Measurements from ENCODE around the gene COX19.

Gene COX19

DNA sequence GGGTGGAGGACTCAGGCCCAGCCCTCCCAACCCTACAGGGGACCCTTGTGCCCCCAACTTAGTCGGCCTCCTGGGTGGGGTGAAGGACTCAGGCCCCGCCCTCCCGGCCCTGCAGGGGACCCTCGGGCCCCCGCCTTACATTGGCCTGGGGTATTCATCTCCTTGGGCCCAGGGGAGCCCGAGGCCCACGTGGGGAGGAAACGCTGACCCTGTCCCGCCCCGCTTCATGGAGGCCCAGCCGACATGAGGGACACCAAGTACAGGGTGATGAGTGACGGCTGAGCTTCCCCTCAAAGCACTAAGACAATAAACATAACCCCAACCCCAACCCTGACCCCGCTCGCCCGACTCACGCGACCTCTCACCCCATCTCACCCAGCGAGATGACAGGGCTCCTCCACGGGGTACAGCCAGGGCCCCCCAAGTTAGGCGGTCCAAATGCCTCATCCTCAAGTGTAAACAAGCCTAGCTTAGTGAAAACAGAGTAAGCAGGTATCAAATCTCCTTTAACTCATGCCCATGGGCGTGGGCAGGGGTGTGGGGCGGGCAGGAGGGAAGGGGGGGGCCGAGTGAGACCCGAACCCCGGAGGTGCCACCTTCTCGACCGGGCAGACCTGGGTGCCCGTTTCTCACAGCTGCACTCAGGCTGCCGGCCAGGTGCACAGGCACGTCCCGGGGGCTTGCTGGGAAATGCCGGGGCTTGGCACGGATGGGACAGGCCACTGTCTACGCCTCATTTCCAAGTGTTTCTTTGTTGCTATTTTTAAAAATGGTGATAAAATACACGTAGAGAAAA lies 15.8 kb upstream of the COX19 start:
- no peak for DNase-seq

DNA sequence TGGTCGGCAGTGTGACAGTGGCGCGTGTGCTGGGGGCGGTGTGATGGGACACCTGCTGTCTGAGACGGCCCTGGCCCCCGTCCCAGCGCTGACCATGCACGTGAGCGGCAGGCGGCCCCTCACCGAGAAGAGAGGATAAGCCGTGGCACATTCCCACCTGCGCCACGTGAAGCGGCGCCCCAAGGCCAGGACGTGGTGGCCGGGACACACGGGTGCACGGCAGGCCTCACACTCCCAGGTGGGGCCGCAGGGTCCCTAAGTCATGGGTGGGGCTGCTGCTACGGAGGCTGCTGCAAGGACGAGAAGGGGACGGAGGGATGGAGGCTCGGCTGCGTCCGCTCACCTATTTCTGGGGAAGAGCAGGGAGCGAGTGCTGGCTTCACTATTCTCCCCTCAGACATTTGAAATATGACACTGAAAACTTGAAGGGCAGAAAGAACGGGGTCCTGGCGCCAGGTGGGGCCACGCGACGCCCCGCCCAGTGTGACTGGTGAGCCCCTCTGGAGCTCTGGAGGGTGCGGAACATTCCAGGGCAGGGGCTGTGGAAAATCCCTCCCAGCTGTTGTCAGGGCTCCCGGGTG lies 15.1 kb upstream of the COX19 start:
- DNase-seq: no peak

DNA sequence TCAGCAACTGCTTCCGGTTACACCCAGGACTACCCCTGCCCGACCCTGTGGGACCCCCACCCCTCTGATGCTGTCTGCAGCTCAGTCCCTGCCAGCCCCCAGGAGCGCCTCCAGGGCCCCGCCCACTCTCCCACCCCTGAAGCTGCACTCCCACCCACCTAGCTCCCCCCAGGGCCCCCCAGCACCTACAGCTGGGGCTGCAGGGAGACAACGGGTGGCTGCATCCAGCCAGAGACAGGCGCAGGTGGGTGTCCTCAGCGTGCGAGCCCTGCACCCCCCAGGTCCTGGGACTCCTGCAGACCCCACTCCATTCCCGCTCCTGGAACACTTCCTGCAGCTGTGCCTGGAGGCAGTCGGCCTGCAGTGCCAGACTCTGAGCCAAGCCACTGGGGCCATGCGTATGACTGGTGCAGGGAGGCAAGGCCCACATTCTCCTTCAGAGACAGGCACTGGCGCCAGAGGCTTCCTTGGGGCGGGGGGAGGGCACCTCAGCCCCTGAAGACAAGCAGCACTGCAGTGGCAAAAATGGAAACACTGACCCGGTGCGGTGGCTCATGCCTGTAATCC lies 13.7 kb upstream of the COX19 start:
- no peak for DNase-seq

DNA sequence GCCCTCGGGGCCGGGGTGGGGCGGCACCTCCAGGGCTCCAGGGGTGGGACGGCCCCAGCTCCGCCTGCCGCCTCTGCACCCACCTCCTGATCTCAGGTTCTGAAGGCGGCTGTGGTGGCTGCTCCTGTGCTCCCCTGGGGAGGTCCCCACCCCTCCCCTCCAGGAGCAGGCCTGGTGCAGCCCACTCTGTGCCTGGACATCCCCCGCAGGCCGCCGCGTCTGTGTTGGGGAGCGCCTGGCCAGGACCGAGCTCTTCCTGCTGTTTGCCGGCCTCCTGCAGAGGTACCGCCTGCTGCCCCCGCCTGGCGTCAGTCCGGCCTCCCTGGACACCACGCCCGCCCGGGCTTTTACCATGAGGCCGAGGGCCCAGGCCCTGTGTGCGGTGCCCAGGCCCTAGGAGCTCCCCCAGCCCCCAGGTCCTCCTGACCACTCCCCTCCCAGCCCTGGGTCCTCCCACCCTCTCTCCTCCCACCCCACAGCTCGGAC lies 13.1 kb upstream of the COX19 start:
- DNase-seq: no peak

DNA sequence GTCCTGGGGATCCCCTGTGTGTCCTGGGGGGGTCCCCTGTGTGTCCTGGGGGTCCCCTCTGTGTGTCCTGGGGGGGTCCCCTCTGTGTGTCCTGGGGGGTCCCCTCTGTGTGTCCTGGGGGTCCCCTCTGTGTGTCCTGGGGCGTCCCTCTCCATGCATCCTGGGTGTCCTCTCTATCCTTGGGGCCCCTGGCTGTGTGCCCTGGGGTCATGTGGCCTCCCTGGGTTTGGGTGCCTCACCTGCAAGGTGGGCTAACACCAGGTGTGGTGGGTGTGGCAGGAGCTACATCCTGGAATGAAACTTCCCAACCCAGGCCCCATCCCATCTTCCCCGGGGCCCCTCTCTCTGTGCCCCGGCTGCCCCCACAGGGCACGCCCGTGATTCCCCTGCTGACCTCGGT lies 12.6 kb upstream of the COX19 start:
- DNase-seq: no peak

DNA sequence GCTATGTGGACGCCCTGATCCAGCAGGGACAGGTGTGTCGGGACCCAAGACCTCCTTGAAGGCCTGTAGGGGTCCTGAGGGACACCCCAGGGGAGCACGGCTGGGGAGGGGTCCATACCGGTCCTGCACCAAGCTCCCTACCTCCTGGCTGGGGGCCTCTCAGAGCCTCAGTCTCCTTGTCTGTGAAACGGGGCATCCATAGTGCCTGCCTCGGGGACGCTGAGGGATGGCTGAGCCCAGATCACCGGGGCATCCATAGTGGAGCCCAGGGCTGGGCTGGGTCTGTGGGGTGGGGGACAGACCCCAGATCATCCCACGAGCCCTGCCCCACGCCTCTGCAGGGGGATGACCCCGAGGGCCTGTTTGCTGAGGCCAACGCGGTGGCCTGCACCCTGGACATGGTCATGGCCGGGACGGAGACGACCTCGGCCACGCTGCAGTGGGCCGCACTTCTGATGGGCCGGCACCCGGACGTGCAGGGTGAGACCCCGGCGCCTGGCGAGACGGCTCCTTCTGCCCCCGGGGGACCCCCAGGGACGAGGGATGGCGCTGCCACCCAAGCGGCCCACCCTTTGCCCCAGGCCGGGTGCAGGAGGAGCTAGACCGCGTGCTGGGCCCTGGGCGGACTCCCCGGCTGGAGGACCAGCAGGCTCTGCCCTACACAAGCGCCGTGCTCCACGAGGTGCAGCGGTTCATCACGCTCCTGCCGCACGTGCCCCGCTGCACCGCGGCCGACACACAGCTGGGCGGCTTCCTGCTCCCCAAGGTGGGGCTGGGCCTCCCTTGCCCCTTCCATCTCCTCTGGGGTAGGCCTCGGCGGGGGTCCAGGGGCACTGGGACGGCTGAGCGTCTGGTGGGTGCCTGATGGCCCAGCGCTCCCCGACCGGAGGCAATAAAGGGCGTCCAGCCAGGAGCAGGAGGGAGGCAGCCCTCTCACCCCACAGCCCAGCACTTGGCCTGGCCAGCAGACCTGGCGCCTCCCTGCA lies 11.7 kb upstream of the COX19 start:
- no peak for DNase-seq

DNA sequence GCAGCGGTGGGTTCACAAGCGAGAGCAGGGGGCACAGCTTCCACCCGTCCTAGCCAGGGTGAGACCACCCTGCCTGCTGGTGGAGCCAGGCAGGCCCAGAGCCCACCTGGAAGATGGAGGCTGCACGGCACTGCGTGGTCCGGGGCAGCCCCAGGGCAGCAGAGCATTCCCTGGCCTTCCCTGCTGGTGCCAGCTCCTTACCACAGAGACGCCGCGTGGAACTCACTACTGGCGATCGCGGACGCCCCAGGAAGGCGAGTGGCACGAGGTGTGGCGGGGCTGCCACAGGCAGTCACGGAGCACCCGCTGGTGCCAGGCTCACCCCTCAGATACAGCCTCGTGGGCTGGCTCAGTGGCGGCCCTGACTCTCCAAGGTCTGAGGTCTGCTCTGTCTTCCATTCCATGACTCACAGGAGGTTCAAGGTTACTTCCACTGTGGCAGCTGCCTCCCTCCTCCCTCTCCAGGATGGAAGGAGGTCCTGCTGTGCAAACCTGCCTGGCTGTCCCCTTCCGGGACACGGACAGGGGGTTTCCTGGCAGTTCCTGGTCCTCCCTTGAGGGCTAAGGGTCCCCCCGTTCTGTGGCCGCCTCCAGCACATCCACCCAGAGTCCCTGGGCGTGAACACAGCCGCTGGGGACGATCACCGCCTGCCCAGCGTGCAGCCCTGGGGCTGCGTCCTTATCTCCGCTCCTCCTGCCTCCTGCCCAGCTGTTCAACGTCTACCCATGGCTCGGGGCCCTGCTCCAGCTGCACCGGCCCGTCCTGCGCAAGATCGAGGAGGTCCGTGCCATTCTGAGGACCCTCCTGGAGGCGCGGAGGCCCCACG lies 10.8 kb upstream of the COX19 start:
- no peak for DNase-seq

DNA sequence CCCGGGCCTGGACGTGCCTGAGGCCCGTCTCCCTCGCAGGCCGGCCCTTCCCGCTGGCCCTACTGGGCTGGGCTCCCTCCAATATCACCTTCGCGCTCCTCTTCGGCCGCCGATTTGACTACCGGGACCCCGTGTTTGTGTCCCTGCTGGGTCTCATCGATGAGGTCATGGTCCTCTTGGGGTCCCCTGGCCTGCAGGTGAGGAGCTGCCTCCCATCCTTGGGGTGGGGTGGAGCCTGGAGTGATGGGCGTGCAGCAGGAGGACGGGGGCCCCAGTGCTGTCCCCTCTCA lies 9.7 kb upstream of the COX19 start:
- DNase-seq: no peak

DNA sequence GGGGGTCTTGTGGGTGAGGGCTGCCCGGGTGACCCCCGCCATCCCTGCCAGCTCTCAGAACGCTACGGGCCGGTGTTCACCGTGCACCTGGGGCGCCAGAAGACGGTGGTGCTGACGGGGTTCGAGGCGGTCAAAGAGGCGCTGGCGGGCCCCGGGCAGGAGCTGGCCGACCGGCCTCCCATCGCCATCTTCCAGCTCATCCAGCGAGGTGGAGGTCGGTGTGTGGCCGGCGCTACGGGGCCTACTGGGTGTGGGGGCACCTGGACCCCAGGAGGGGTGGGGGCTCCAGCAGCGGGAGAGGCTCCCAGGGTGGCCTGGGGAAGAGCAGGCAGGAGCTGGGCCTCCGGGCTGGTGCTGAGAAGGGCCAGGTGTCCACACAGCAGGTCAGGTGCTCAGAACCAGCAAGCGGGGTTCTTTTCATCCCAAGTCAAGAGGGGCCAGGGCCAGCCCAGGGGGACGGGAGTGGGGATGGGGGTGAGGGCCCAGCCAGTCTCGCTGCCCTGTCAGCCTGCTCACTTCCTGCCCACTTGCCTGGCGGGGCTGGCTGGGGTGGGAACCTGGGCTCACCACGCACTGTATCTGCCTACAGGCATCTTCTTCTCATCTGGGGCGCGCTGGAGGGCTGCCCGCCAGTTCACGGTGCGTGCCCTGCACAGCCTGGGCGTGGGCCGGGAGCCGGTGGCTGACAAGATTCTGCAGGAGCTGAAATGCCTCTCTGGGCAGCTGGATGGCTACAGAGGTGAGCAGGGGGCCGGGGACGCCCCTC lies 9.2 kb upstream of the COX19 start:
- DNase-seq: no peak

DNA sequence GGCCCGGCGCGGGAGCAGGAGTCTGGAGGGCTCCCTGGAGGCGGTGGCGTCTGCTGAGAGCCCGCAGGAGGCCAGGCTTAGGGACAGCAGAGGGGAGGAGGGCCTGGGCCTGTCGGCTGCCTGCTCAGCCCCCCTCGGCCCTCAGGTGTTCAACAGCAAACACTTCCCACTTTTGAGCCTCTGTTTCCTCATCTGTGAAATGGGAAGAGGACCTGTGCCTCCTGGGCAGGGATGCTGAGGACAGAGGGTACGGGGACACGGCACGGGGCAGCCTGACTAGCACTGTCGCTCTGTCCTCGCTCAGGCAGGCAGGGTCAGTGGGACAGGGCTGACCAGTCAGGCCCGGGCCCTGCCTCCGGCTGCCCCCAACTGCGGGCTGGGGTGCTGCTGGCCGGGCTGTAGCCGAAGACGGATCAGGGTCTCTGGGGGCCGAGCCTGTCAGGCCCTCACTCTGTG lies 8.3 kb upstream of the COX19 start:
- DNase-seq: no peak

DNA sequence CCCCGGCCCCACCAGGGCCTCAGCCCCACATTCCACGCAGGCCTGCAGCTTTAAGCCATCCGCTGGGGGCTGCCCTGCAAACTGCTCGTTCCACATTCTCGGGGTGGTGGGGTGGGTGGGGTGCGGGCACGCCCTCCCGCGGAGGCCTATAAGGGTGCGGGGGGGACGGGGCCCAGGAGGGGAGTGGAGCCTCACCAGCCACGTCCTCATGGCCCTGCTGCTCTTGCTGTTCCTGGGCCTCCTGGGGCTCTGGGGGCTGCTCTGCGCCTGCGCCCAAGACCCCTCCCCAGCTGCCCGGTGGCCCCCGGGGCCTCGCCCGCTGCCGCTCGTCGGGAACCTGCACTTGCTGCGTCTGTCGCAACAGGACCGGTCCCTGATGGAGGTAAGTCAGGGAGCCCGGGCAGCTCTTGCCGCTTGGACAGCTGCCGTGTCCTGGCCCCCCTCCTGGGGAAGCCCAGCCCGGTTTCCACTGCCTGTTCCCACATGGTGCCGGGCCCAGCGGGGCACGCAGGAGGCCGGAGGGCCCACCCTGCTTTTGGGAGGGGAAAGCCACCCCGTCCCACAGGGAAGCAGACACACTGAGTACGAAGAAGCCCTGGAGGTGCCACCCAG lies 7.8 kb upstream of the COX19 start, which contains the start of gene CYP2W1:
Gene CYP2W1, plus strand, starts transcription at position 178 of the 612 bp plus-strand sequence. Its CDS starts 31 bp downstream, at position 209.
- DNase-seq: peak; percentile 81

DNA sequence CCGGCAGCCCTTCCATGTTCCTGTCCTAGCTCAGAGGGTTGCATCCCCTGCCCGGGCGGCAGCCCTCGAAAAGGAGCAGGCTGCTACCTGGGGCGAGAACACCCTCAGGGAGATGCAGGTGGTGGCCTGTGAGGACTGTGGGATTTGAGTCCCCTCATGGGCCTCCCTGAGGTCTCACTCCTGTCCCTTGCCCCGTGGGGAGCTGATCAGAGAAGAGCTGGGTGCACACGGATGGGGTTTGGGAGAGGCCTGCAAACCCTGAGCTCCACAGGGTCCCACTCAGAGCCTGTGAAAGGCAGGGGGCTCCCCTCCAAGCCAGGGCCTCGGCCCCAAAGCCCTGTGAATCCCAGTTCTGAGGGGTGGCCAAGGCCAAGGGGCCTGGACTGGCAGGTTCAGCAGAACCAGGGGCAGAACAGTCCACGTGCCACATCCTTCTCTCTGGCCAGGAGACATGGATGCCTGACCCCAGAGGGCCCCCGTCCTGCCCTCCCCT lies 7.2 kb upstream of the COX19 start:
- DNase-seq: no peak

DNA sequence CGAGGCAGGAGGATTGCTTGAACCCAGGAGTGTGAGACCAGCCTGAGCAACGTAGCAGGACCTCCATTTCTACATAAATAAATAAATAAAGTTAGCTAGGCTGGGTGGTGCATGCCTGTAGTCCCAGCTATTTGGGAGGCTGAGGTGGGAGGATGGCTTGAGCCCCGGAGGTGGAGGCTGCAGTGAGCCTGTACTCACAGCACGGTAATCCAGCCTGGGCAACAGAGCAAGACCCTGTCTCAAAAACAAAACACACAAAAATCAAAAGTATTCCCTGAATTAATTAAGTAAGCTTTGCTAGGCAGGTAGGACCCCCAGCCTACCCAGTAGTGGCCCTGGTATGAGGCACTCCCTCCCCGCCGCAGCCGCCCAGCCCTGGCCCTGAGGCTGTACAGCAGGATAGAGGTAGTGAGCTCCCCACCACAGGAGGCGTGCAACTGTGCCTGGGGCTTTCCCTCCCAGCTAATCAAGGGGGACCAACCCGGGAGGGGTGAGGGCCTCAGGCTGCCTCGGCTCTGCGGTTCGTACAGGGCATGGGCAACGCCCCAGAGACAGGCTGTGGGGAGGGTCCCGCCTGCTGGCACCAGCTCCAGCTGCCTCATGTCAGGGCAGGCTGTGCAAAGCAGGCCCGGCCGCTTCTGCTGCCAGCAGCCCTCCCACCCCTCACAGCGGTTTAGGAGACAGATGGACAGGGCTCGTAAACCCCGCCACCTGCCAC lies 6.6 kb upstream of the COX19 start:
- DNase-seq: peak; percentile 96

DNA sequence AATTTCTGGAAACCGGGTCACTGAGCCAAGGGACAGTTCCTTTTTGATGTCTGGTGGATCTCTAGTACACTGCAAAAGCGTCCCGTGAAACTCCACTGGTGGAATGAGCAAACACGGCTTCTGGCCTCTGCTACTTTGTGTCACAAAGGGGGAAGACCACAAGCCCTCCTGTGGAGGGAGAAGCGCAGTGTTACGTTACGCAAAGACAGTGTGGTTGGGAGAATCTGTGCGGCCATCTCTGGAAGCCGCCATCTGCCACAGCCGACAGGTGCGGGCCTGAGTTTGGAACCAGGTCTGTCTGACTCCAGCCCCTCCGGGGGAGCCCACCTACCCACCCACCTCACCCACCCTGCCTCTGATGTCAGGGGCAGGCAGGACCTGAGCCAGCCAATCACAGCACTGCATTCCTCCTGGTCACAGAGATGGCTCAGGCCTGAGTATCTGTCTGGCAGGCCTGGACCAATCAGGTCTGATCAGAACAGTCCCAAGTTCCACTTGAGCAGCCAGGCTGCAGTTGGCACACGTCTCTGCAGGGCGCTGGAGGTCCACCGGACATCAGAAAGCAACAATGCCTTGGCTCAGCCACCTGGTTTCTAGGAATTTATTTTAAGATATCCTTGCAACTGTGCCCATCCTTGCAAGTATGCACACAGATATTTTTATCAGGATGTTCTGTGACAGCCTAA lies 4.7 kb upstream of the COX19 start:
- DNase-seq: no peak

DNA sequence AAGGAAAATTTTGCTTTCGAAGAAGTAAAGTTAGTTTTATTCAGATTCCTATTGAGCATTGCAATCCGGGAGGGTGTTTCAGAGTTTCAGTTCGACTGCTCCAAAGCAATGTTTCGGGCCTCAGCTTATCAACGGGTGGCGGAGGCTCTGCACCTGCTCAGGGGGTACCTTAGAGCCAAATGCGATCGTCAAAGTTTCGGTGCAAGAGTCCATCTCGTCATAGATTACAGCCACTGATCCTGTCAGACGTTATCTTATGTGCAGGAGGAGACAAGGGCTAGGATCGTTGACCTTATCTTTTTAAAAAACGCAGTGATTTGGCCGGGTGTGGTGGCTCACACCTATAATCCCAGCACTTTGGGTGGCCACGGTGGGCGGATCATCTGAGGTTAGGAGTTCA lies 3.8 kb upstream of the COX19 start:
- no peak for DNase-seq

DNA sequence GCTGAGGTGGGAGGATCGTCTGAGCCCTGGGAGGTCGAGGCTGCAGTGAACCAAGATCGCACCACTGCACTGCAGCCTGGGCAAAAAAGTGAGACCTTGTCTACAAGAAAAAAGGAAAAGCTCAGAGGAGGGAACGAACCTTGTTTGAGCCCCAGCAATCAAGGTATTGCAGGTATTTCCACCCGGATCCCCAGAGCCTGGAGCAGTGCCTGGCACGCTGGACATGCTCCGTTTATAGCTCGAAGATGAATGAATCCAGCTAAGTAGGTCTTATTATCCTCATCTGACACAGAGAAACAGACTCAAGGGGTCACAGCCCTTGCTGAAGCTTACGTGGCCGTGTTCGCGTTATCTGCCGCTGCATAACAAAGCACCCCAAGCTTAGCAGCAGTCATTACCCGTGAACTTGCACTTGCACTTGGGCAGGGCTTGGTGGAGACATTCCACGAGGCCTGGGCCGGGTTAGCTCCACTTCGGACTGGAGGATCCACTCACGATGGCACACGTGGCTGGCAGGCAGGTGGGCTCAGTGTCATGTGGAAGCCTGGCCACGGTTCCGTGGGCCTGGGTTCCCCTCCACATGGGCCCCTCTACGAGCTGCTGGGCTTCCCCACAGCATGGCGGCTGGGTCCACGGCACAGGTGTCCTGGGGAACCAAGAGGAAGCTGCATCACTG lies 3.2 kb upstream of the COX19 start:
- no peak for DNase-seq

DNA sequence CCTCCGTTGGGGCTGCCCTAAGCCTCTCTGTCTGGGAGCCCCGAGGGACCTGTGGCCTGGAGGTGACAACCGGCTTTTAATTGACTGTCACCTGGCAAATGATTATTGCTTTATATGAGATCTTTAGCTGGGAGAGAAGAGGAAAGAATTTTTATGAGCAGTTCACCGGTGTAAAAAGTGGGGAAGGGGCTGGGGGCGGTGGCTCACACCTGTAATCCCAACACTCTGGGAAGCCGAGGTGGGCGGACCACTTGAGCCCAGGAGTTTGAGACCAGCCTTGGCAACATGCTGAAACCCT lies 2.6 kb upstream of the COX19 start:
- DNase-seq: no peak

DNA sequence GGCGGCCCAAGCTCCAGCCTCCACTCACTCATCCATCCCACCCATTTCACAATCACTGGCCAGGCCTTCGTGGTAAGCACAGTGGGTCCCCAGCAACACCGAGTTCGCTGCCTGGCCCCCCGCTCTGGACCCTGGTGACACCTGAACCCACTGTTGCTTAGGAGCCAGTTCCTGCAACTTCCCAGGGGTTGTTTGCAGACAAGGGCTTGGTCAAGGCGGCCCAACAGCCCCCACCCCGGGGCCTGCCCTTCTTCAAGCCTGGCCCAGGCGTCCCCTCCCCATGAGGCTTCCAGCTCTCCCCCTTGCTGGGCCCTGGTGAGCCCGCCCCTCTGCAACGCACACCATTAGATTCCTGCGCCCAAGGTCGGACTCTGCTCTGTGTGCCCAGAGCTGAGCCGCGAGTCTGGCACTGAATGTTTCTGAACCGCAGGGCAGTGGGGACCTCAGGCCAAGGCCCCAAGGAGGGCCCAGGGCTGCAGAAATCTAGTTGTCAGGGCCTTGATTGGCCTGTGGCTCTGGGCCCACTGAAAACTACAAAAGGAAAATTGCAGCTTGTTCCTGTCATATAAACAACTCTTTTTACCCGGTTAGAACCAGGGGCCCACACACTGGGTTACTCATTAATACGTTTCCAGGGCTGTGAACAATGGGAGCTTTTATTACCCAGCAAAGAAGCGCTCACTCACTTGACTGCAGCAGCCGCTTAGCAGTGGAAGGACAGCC lies 2.1 kb upstream of the COX19 start:
- no peak for DNase-seq

Data from NCI-H1694 treated with DMSO at 0.1 percent for 48 hours (cell line).